HG03108 (cell line): ENCODE results near the gene ARHGEF3.

Experiments used
- ATAC-seq: cut with Tn5 transposase; IDR thresholded peaks from one replicate; pipeline ENCODE4 v1.9.1; 2021; ENCODE audit warnings: moderate library complexity; ENCODE audit not compliant: unreplicated experiment

Gene ARHGEF3

DNA sequence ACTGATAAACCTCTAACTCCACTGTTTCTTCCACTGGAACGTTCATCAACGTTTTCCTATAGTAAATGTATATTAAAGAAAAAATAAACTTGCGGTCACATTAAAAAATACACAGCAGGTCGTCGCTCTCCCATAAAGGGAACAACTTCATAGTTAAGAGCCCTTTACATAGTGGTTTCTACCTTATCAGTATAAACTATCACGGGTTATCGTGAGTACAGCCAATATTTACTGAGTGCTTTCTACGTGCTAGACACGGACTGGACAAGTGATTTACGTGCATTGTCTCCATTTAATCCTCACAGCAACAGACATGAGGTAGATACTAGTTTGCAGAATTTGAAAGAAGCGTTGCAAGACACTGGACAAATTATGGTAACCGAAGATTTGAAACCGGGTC lies 117.7 kb downstream of the ARHGEF3 start:
- no peak for ATAC-seq

DNA sequence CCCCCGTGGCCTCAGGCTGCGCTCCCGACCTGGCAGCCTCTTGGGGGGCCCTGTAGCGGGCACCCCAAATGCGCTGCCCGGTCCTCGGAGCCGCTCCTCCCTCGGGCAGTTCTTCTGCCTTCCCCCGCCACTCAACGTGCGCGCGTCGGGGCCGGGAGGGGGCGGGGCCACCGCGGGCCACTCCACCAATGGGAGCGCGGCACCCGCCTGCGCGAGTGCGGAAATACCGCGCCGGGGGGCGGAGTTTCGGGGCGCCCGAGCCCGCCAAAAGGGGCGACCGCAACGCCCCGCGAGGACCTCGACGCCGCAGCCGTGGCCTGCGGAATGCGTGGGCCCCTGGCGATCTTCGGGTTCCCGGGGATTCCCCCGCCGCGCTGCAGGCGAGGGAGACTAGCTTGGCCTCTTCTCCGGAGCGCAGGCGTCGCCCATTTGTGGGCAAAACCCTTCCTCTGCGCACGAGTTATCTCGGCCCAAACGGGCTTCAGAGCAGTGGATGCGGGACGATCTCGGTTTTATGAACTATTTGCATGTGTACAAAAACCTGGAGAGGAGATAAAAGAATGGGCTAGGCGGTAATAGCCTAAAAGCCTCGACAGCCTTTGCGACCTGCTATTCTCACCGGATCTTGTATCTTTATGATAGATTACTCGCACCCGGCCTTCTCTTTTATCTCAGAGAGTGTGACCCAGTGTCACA lies 118.5 kb downstream of the ARHGEF3 start, which contains the start of gene TASOR:
TSS of gene TASOR (minus strand) at position 144 of the 696 bp plus-strand sequence. CDS start 259 bp downstream, outside the sequence.
- peak; percentile 80 for ATAC-seq

DNA sequence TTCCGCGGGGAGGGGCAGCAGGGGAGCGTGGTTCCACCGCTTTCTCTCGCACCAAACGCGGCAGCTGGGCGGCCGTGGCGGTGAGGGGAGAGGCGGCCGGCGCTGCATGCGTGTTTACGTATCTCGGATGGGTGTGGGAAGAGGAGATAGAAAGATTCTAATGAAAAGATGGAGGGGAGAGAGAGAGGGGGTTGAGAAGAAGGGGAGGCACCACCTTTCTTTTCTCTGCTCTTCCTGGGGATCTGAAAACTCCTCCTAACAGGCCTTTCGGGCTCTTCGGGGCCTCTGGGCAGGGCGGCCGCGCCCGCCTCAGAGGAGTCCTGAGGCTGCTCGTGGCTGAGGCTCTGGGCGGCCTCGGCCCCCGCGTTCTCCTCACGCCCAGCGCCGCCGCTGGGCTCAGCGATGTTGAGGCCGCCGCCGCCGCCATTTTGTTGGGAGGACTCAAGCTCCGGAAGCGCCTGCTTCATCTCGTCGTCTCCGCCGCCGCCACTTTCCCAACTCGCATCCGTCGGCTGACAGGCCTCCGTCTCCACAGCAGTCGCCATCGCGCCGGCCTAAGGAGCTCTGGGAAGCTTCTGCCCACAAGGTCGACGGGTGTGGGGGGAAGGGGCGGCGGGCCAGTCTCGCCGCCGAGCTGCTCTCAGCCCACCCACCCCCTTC lies 119.2 kb downstream of the ARHGEF3 start:
- ATAC-seq = peak; percentile 60

DNA sequence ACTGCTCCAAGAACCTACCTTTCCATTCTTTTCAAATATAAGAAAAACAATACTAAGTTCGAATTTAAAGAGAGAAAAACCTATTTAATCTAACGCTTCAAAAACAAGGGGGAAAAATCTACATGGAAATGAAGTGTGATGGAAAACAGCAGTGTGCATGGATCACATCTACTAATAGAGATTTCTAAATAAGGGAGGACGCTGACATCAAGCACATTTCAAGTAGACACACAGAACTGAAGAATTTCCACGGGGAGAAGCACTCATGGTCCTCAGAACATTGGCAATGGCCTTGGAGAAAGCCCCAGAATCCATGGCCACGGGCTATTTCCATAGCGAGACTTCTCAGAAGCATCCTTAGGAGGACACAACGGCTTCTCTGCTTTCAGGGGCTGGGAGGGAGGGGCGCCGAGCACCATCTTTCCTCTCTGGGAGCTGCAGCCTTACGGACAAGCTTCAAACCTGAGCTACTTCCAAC lies 119.7 kb downstream of the ARHGEF3 start:
- ATAC-seq = no peak

DNA sequence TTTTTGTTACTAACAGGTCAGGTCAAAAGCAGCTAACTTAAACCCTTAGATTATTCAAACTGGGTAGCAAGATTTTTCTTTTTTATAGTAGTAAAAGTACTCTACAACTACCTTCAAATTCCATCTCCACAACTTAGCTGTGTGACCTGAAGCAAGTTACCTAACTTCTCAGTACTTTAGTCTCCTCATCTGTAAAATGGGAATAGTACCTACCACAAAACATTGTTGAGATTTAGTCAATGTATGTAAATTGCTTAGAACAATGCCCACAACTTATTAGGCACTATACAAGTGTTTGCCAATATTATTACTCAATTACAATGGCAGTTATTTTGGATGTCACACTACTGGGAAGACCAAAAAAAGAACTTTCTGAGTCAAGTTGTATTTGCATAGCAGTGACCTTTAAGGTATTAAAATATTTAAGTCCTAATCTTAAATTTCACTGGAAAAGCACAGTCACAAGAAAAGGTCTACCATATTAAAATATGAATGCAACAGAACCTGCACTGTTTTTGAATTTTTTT lies 121.6 kb downstream of the ARHGEF3 start:
- no peak for ATAC-seq
